Right renal cortex interstitium (tissue), 3 donors: Measurements from ENCODE around the gene CDH4. TPM values are rescaled to one million over a fixed set of nuclear protein-coding genes. Genes with fewer than 3 reads are reported as not detected.

Experiments used
- DNase-seq, 3 donors: peaks; one replicate each; pipeline ENCODE4 v3.0.0-alpha.2; 2013; ENCODE audit warnings: low read depth in 3 of 3, low spot score in 2 of 3
- polyA plus RNA-seq, 3 donors: library from polyadenylated mRNA; unstranded; fragments of 120-200 nt; gene quantifications; one replicate each; pipeline ENCODE4 v1.2.1, GENCODE V29; 2013; ENCODE audit not compliant: insufficient read length in 3 of 3

Gene CDH4
- polyA plus RNA-seq, 3 donors, result 5.8 to 6.8 (median 5.9) TPM

GRCh38 chr20:61354001-61354390, 101.9 kb downstream of the CDH4 start:
- no peak for DNase-seq

DNA sequence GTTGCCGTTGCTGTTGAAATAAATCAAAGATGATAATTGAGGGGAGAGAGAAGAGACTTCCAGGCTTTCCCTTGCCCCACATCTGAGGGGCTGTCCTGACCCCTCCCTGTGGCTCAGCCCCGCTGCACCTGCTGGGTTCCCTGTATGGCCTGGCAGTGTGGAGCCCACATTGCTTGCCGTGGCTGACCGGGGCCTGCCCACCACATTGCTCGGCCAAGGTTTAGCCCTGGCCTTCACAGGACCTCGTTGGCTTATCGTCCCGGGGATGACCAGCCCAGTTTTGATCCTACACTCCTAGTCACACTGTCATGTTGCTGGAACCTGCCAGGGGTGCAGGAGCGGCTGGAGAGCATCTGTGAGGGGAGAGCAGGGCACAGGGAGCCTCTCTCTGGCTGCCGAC, 102.4 kb downstream of the CDH4 start:
- DNase-seq, result no peak

DNA sequence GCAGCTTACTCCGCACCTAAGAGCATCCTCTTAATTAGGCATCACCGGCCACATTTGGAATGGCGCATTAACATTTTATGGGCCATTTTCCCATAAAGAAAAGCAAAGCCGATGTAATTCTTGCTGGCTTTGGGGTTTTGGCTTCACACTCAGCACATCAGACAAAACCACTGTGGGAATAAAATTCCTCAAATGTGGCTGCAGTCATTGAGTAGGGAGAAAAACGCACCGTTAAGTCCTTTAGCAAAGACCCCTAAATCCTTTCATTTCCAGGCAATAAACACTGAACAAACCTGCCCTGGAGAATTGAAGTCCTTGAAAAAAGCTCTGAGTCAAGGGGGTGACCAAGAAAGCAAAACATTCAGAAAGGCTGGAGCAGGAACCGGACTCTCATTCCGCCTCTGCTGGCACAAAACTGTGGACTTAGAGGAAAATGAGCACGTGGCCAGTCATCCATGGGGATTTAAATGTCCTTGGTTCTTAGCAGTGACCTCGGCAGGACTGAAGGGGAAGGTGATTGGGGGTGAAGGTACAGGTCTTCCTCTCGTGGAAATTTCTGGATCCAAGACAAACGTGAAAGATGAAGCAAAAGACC, 102.9 kb downstream of the CDH4 start:
- no peak for DNase-seq

DNA sequence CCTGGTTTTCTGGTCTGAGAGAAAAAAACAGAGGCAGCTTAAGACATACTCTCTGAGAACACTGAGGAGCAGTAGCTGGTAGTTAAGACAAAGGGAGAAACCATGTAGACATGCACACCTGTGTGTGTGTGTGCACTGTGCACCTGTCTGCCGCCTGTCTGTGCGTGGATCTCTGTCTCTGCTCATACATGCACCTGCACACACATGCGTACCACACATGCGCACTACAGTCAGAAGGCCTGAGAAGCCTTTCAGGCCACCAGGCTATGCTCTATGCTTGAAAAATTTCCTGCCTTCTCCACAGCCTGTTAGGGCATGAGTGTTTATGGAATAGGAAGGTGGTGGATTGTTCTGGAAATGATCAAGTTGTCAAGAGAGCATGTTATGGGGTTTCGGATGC, 103.5 kb downstream of the CDH4 start:
- no peak for DNase-seq

- DNase-seq, result no peak
Measured at GRCh38 chr20:61356196-61356595, 104.1 kb downstream of the CDH4 start.

- no peak for DNase-seq
Measured at GRCh38 chr20:61357119-61357518, 105.1 kb downstream of the CDH4 start.

GRCh38 chr20:61359254-61359653, 107.2 kb downstream of the CDH4 start:
- DNase-seq, result no peak

GRCh38 chr20:61360296-61360695, 108.2 kb downstream of the CDH4 start:
- no peak for DNase-seq

GRCh38 chr20:61360940-61361339, 108.9 kb downstream of the CDH4 start:
- DNase-seq, result no peak

- no peak for DNase-seq
Measured at GRCh38 chr20:61361501-61361900, 109.4 kb downstream of the CDH4 start.

DNA sequence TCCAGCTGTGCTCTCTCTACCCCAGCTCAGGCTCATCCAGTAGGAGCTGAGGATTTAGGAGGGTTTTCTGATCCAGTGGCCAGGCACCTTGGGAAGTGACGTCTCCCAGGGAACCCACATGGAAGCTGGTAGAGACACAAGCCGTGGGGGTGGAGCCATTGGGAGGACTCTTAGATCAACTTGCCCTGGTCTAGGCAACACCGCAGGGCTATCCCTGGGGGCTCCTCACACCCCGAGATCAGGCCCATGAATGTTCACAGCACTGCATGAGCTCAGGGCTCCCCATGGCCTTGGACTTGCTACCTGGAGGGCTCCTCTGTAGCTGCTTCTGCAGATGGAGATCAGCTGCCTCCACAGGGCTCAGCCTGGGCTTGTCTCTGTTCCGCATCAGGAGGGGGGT, 112.1 kb downstream of the CDH4 start:
- DNase-seq, result no peak

- DNase-seq, result no peak
Measured at GRCh38 chr20:61366914-61367313, 114.9 kb downstream of the CDH4 start.

- no peak for DNase-seq
Measured at GRCh38 chr20:61369731-61370520, 117.9 kb downstream of the CDH4 start.

DNA sequence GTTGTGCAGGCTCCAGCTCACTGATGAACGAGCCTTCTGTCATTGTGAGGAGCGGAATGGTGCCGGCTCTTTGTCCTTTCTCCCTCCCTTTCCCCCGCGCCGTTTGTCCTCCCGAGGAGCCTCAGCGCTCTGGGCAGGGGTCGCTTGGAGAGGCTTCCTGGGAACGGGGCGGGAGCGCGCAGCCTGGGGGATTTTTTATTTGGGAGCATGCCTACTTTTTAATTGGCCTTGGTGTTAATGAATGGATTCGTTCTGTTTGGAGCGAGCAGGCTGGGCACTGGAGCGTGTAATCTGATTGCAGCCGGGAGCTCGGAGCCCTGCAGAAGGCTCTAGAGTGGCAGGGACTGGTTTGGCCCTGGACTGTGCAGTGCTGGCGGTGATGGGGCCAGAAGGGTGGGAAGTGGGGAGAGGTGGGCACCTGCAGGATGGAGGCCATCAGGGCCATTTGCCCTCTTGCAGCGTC, 118.8 kb downstream of the CDH4 start:
- DNase-seq, result no peak

- no peak for DNase-seq
Measured at GRCh38 chr20:61371501-61372136, 119.6 kb downstream of the CDH4 start.

- DNase-seq, result no peak
Measured at GRCh38 chr20:61372137-61373054, 120.3 kb downstream of the CDH4 start.

DNA sequence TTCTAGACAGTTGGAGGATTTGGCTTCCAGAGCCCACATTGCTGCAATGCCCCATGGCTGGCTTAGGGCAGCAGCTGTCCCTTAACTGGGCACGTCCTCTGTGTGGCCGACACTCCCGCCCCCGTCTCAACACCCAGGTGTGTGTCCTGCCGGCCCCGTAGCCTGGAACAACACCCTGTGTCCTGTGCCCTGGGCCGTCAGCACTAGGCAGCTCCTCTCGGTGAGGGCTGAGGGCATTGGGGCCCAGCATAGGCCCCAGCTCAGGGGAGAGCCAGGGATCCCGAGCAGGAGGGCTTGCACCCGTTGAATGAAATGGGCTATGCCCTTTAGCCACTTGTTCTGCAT, 121.0 kb downstream of the CDH4 start:
- no peak for DNase-seq

DNA sequence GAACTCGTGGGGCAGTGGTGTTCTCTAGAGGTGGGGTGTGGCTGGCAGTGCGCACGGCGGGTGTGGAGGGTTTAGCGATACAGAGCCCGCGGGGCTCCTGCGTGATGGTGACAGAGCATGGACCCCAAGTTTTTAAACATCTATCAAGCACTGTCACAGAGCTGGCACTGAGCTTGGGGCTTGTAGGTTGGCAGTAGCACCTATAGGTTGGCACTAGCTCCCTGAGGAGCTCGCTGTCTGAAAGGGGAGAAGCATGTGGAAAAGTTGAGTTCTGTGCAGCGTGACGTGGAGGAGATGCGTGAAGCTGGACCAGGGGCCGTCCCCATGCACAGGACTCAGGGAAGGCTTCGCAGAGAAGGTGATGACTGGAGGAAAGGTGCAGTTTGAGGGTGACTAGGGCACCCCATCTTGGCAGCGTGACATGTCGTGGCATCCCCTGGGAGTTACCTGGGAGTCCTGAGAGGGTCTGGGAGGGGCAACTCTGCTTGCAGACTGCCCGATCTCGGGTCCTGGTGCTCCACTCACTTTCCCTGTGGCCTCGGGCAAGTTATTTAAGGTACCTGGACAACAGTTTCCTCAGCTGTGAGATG, 122.0 kb downstream of the CDH4 start:
- no peak for DNase-seq

DNA sequence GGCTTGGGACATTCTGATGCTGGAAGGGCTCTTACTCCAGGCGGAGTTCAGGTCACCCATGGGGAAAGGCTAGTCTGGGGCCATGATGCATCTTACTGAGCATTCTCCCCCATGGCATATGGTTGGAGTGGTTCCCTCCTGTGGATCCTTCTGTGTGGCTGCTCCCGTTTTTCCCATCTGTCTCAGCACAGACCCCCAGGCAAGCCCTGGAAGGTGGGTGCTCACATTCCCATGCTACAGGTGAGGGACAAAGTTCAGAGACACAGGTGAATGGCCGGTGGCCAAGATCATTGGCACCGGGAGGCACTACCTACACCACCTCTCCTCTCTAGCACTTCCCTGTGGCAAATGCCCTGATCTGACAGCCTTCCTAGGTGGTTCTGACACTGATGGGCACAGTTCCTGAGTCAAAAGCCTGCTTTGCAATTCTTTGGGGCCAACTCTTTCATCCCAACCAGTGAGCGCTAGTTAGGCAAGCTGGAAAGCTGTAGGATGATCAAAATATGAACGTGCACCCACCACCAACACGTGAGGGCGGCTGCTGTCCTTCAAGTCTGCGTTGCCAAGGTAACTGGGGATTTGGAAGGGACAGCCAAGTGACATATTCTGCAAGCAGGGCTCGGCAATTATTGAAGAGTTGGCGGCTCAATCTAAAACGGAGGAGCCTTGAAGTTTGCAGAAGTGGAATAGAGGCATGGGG, 124.6 kb downstream of the CDH4 start:
- no peak for DNase-seq
